HepG2 (cell line): Measurements from ENCODE around the gene IGSF21. TPM values are rescaled to one million over a fixed set of nuclear protein-coding genes. Genes with fewer than 3 reads are reported as not detected.

ENCODE experiments used
- ATAC-seq: fragments of 200-7000 bp; cut with Tn5 transposase; 3 replicates; pipeline ENCODE4 v1.9.1; 2020; ENCODE audit warnings: mild to moderate bottlenecking, moderate library complexity
- BruUV-seq: library from RNA; stranded (reverse); fragments of 400-500 nt; replicated peaks from 2 replicates; lab custom pipeline; 2021; lab: Mats Ljungman, UMichigan
- CTCF ChIA-PET: fragments of 300-600 bp; formaldehyde crosslinking; extraction: SDS; loops from one replicate; lab custom pipeline; 2021; ENCODE audit warnings: low total read pairs, inconsistent platforms, low intra/inter-chr PET ratio; lab: Yijun Ruan, JAX
- POLR2A ChIA-PET: fragments of 350-600 bp; sonication (Branson Sonifier 250); formaldehyde crosslinking; loops from one replicate; lab custom pipeline; 2020; ENCODE audit warnings: antibody characterized with exemption, inconsistent platforms; lab: Yijun Ruan, JAX
- DNase-seq: peaks from one replicate; pipeline ENCODE4 v3.0.0-alpha.2; 2015; ENCODE audit warnings: low spot score
- FAIRE-seq: peaks from 3 replicates; lab custom pipeline; 2011; peaks lifted over from hg19 to GRCh38; lab: Jason Lieb, UNC
- H2AFZ ChIP-seq: one replicate; pipeline ENCODE4 v1.6.1; 2011; ENCODE audit warnings: low read length, inconsistent platforms
- H3K27ac ChIP-seq: fragments of 300-600 bp; 3 replicates; pipeline ENCODE4 v1.8.0; 2011; ENCODE audit warnings: mixed run types, mild to moderate bottlenecking, mixed read lengths, low read length, inconsistent platforms; ENCODE audit not compliant: insufficient read depth; ENCODE audit errors: extremely low read length
- H3K27me3 ChIP-seq, 2 experiments: fragments of 200-600 bp in 1 of 2; 2 replicates in 1 of 2; 3 replicates in 1 of 2; pipeline versions ENCODE4 v1.6.0 to v1.8.0; 2011; ENCODE audit warnings: low read length in 2 of 2, mild to moderate bottlenecking in 2 of 2, moderate library complexity in 2 of 2, inconsistent platforms in 1 of 2; ENCODE audit not compliant: insufficient read depth in 2 of 2, control insufficient read depth in 1 of 2
- H3K36me3 ChIP-seq, 2 experiments: fragments of 200-600 bp in 1 of 2; replicated peaks in 1 of 2; 2 replicates in 1 of 2; 3 replicates in 1 of 2; pipeline versions ENCODE4 v1.5.1 to v1.8.0; 2011; ENCODE audit warnings: low read length in 2 of 2, inconsistent platforms in 1 of 2; ENCODE audit not compliant: insufficient read depth in 2 of 2, control insufficient read depth in 1 of 2
- H3K4me1 ChIP-seq: 2 replicates; pipeline ENCODE4 v1.5.1; 2012; ENCODE audit warnings: low read length, inconsistent platforms; ENCODE audit not compliant: insufficient read depth
- H3K4me2 ChIP-seq: 2 replicates; pipeline ENCODE4 v1.6.0; 2011; ENCODE audit warnings: low read depth, low read length, inconsistent platforms
- H3K4me3 ChIP-seq, 3 experiments: fragments of 200-600 bp in 1 of 3; sonication (generic), shearing (Covaris generic) in 1 of 3; replicated peaks in 1 of 3; 2 replicates each; pipeline ENCODE4 v1.5.1; 2011 to 2016; ENCODE audit warnings: low read length in 3 of 3, inconsistent platforms in 2 of 3, low read depth in 2 of 3, mild to moderate bottlenecking in 2 of 3, control low read depth in 1 of 3, mixed read lengths in 1 of 3; ENCODE audit not compliant: insufficient read depth in 1 of 3
- H3K79me2 ChIP-seq: one replicate; pipeline ENCODE4 v1.6.1; 2011; ENCODE audit warnings: low read length, inconsistent platforms; ENCODE audit not compliant: insufficient read depth
- H3K9ac ChIP-seq: 2 replicates; pipeline ENCODE4 v1.6.0; 2011; ENCODE audit warnings: mild to moderate bottlenecking, low read depth, low read length, inconsistent platforms; ENCODE audit not compliant: insufficient read depth
- H3K9me3 ChIP-seq: 2 replicates; pipeline ENCODE4 v1.5.1; 2012; ENCODE audit warnings: mild to moderate bottlenecking, low read length
- H4K20me1 ChIP-seq: 2 replicates; pipeline ENCODE4 v1.6.0; 2011; ENCODE audit warnings: inconsistent platforms, mild to moderate bottlenecking, low read length, moderate library complexity; ENCODE audit not compliant: insufficient read depth
- DR1 ChIP-seq: sonication (generic); formaldehyde crosslinking; IDR thresholded peaks from 2 replicates; pipeline ENCODE4 v1.8.0; 2021; ENCODE audit warnings: mild to moderate bottlenecking, missing genetic modification reagents, inconsistent platforms
- HHEX ChIP-seq: IDR thresholded peaks from 2 replicates; pipeline ENCODE4 v1.6.1; 2016; ENCODE audit warnings: control low read depth
- IKZF5 ChIP-seq: IDR thresholded peaks from 2 replicates; pipeline ENCODE4 v1.6.1; 2018; ENCODE audit warnings: missing genetic modification reagents, mild to moderate bottlenecking, missing compliant biosample characterization
- IRF9 ChIP-seq: sonication (generic); formaldehyde crosslinking; IDR thresholded peaks from 2 replicates; pipeline ENCODE4 v1.8.0; 2022; ENCODE audit warnings: missing genetic modification reagents, mild to moderate bottlenecking, borderline replicate concordance
- KDM2A ChIP-seq: sonication (generic); formaldehyde crosslinking; IDR thresholded peaks from 2 replicates; pipeline ENCODE4 v1.4.0; 2020; ENCODE audit warnings: low read depth, missing genetic modification reagents, borderline replicate concordance
- NFATC3 ChIP-seq: sonication (generic); formaldehyde crosslinking; IDR thresholded peaks from 2 replicates; pipeline ENCODE4 v1.5.1; 2020; ENCODE audit warnings: mild to moderate bottlenecking, missing genetic modification reagents
- ZBTB37 ChIP-seq: sonication (generic); formaldehyde crosslinking; IDR thresholded peaks from 2 replicates; pipeline ENCODE4 v1.4.0; 2020; ENCODE audit warnings: mild to moderate bottlenecking, missing genetic modification reagents
- ZFP82 ChIP-seq: sonication (generic); formaldehyde crosslinking; IDR thresholded peaks from 2 replicates; pipeline ENCODE4 v1.5.1; 2020; ENCODE audit warnings: mild to moderate bottlenecking, missing genetic modification reagents, borderline replicate concordance
- ZNF274 ChIP-seq: sonication (generic); formaldehyde crosslinking; IDR thresholded peaks from 2 replicates; pipeline ENCODE4 v1.5.1; 2020; ENCODE audit warnings: mild to moderate bottlenecking, missing genetic modification reagents
- ZNF543 ChIP-seq: sonication (generic); formaldehyde crosslinking; IDR thresholded peaks from 2 replicates; pipeline ENCODE4 v1.4.0; 2020; ENCODE audit warnings: mild to moderate bottlenecking, missing genetic modification reagents
- ZNF552 ChIP-seq: sonication (generic); formaldehyde crosslinking; IDR thresholded peaks from 2 replicates; pipeline ENCODE4 v1.9.0; 2022; ENCODE audit warnings: missing genetic modification reagents, mild to moderate bottlenecking, borderline replicate concordance
- ZNF567 ChIP-seq: sonication (generic); formaldehyde crosslinking; IDR thresholded peaks from 2 replicates; pipeline ENCODE4 v1.8.1; 2023; ENCODE audit warnings: mild to moderate bottlenecking, missing genetic modification reagents, borderline replicate concordance
- WGBS: methylation state at CpG from one replicate; pipeline ENCODE4 v1.1.6; 2017; ENCODE audit warnings: low lambda C conversion rate; 5-methylcytosine and 5-hydroxymethylcytosine counted together
- in situ Hi-C: cut with HindIII; loops from 2 replicates; pipeline ENCODE4 v1.10.0; 2017; ENCODE audit warnings: low pct_unique_long_range_greater_than_20kb; ENCODE audit not compliant: extremely low pct_ligation_motif_present
- intact Hi-C: fragments of 100-400 bp; cut with micrococcal nuclease; formaldehyde crosslinking; loops from one replicate; pipeline ENCODE4 v1.10.0; 2022; ENCODE audit not compliant: unreplicated experiment
- polyA plus RNA-seq, 8 experiments: library from polyadenylated mRNA; depleted of rRNA in 3 of 8; stranded (reverse) in 7 of 8; unstranded in 1 of 8; fragments of >200 nt; fragmentation: Illumina TruSeq in 4 of 8; extraction: Trizol in 4 of 8; gene quantifications; 2 replicates each; pipeline versions ENCODE4 v1.2.1 to v1.2.3, GENCODE V29; 2011 to 2016; ENCODE audit warnings: low read depth in 4 of 8, missing spikeins in 1 of 8, mixed read lengths in 1 of 8; ENCODE audit not compliant: insufficient read depth in 1 of 8
- total RNA-seq, 5 experiments: library from RNA; depleted of rRNA; stranded (reverse); fragments of >200 nt; fragmentation: Illumina TruSeq; extraction: Trizol; gene quantifications; 2 replicates each; pipeline ENCODE4 v1.2.3, GENCODE V29; 2016; ENCODE audit warnings: low read depth in 1 of 5

IGSF21 gene
- total and polyA plus RNA-seq, 2 of the 13 experiments (the other 11 are each of a cell fraction or from before 2014, with no cell fraction given) = not detected

- H3K9ac ChIP-seq = no peak overlapping the region
- in situ Hi-C loops (no loop called here), intact Hi-C loops (no loop called here)
- no peak overlapping the region for H3K4me2 ChIP-seq
- no peak for FAIRE-seq
- TF ChIP-seq ZNF274 (CRISPR knock-in tag) (no peak), ZNF543 (CRISPR knock-in tag) (no peak), ZFP82 (CRISPR knock-in tag) (no peak), DR1 (CRISPR knock-in tag) (no peak), KDM2A (CRISPR knock-in tag) (no peak), ZBTB37 (CRISPR knock-in tag) (no peak), HHEX (no peak), NFATC3 (no peak), IRF9 (CRISPR knock-in tag) (no peak), ZNF567 (no peak), ZNF552 (CRISPR knock-in tag) (no peak), IKZF5 (CRISPR knock-in tag) (no peak)
- H4K20me1 ChIP-seq = peaks cover 2% of the 10 kb centered on the region; the same call in 1 of the 2 replicates
- H3K4me1 ChIP-seq = no peaks in the 10 kb centered on the region
- no peaks in the 10 kb centered on the region for H3K36me3 ChIP-seq
- H2AFZ ChIP-seq = no peak overlapping the region
- H3K9me3 ChIP-seq = no peaks in the 10 kb centered on the region
- no peak overlapping the region for H3K4me3 ChIP-seq
- WGBS = 0% methylated on average over 1 of the region's 1 CpG
- H3K27ac ChIP-seq = no peak overlapping the region
- no peaks in the 10 kb centered on the region for H3K79me2 ChIP-seq
- peaks cover 0 to 3% of the 10 kb centered on the region in 2 experiments; a peak in 2 of 5 replicates for H3K27me3 ChIP-seq
- no TSS peak for BruUV-seq
- POLR2A ChIA-PET = no interaction called here
- no peak for ATAC-seq
- no peak for DNase-seq
- CTCF ChIA-PET = no interaction called here
Observed at GRCh38 chr1:18094096-18094495, 13.5 kb upstream of the IGSF21 start.
